Stimulated activated CD4-positive, alpha-beta T cell treated with anti-CD3 and anti-CD28 coated beads, Interleukin-1b, Interleukin-23, amount 100 ng/mL, for 24 hours (primary cell): ENCODE results near the gene FDPS.

Source experiments
- DNase-seq, 4 experiments: peaks; one replicate each; pipeline ENCODE4 v3.0.0-alpha.2; 2020; ENCODE audit warnings: low read depth in 4 of 4, low spot score in 1 of 4

Gene FDPS

GRCh38 chr1:155352631-155353030, 44.0 kb downstream of the FDPS start:
- no peak for DNase-seq

GRCh38 chr1:155360051-155360450, 51.4 kb downstream of the FDPS start:
- no peak for DNase-seq
